ENCODE data around the gene DCP1A. TPM values are rescaled to one million over a fixed set of nuclear protein-coding genes. Genes with fewer than 3 reads are reported as not detected.
A peak's percentile ranks its signal among the peaks of the same experiment; 100 is the strongest.

DCP1A gene
- total and polyA plus RNA-seq, 9 of the 15 experiments (the other 6 are each of a cell fraction or from before 2014, with no cell fraction given): 6.6 to 33.7 (median 13.3) TPM

- TF ChIP-seq ZBTB11 (CRISPR knock-in tag; IDR thresholded peaks at IDR 0.05) (peak in 1 of 3 experiments; percentile 80; a peak in 2 of 6 replicates), HCFC1 (IDR thresholded peaks at IDR 0.05; ENCODE audit: low read depth, low read length) (no peak), E4F1 (CRISPR knock-in tag; IDR thresholded peaks at IDR 0.05; ENCODE audit: borderline replicate concordance) (peak; percentile 43; the same call in 1 of the 2 replicates), RNF219 (CRISPR knock-in tag; IDR thresholded peaks at IDR 0.05) (0 out of 2 replicates have a peak, but pooled peaks have one; percentile 46), FOXO4 (CRISPR knock-in tag; IDR thresholded peaks at IDR 0.05) (peak; percentile 95), HMG20A (CRISPR knock-in tag; conservative IDR thresholded peaks at IDR 0.05) (peak; percentile 76; the same call in 1 of the 2 replicates), HSF4 (CRISPR knock-in tag; IDR thresholded peaks at IDR 0.05; ENCODE audit: borderline replicate concordance) (peak; percentile 98), CEBPB (tag; IDR thresholded peaks at IDR 0.05) (peak; percentile 27; the same call in 1 of the 2 replicates), MAFG (tag; conservative IDR thresholded peaks at IDR 0.05) (peak; percentile 40; the same call in 1 of the 2 replicates), ZNF77 (CRISPR knock-in tag; IDR thresholded peaks at IDR 0.05) (0 out of 2 replicates have a peak, but pooled peaks have one; percentile 52), ZNF133 (CRISPR knock-in tag; IDR thresholded peaks at IDR 0.05) (peak; percentile 81; the same call in 1 of the 2 replicates), TAL1 (IDR thresholded peaks at IDR 0.05) (peak; percentile 53), RFX7 (CRISPR knock-in tag; IDR thresholded peaks at IDR 0.05) (0 out of 2 replicates have a peak, but pooled peaks have one; percentile 57), ZKSCAN3 (CRISPR knock-in tag; IDR thresholded peaks at IDR 0.05) (peak; percentile 77; the same call in 1 of the 2 replicates), ZNF589 (CRISPR knock-in tag; IDR thresholded peaks at IDR 0.05; ENCODE audit: low read depth) (peak; percentile 99), ZFP1 (CRISPR knock-in tag; IDR thresholded peaks at IDR 0.05) (peak; percentile 82), CBX1 (IDR thresholded peaks at IDR 0.05; ENCODE audit: low read depth) (no peak), PPARD (CRISPR knock-in tag; IDR thresholded peaks at IDR 0.05) (peak; percentile 81; the same call in 1 of the 2 replicates), U2AF1 (optimal IDR thresholded peaks at IDR 0.05; ENCODE audit: low read depth, low read length) (no peak)
These were observed 7.7 kb upstream of the DCP1A start (continued) for GRCh38 chr3:53354945-53355498.

Measured in K562 (cell line).